H1 (cell line): ENCODE measurements around the gene SEZ6L. TPM values are rescaled to one million over a fixed set of nuclear protein-coding genes. Genes with fewer than 3 reads are reported as not detected.
A peak's percentile ranks its signal among the peaks of the same experiment; 100 is the strongest.

Experiments used
- CREB1 ChIP-seq: IDR thresholded peaks from 2 replicates; pipeline ENCODE4 v1.6.1; 2012; ENCODE audit warnings: inconsistent platforms
- EGR1 ChIP-seq: IDR thresholded peaks from 2 replicates; pipeline ENCODE4 v1.6.1; 2011; ENCODE audit warnings: low read depth, low read length, borderline replicate concordance
- GABPA ChIP-seq: IDR thresholded peaks from 2 replicates; pipeline ENCODE4 v1.6.1; 2011; ENCODE audit warnings: mild to moderate bottlenecking, low read length, moderate library complexity, borderline replicate concordance; ENCODE audit not compliant: insufficient read depth
- HDAC6 ChIP-seq: IDR thresholded peaks from one replicate; pipeline ENCODE4 v1.7.1; 2012; ENCODE audit warnings: low read depth, mild to moderate bottlenecking, inconsistent platforms, low read length, moderate library complexity
- POLR2AphosphoS5 ChIP-seq: IDR thresholded peaks from 2 replicates; pipeline ENCODE4 v1.6.1; 2011; ENCODE audit warnings: low read depth, low read length
- RBBP5 ChIP-seq: IDR thresholded peaks from 2 replicates; pipeline ENCODE4 v1.7.1; 2012; ENCODE audit warnings: low read depth, mild to moderate bottlenecking, inconsistent platforms, low read length, moderate library complexity, borderline replicate concordance
- SAP30 ChIP-seq: fragments of 300-600 bp; sonication (generic); IDR thresholded peaks from 2 replicates; pipeline ENCODE4 v1.7.1; 2012; ENCODE audit warnings: low read length, moderate library complexity, mild to moderate bottlenecking, inconsistent platforms; ENCODE audit not compliant: insufficient read depth, insufficient replicate concordance
- SIRT6 ChIP-seq: IDR thresholded peaks from one replicate; pipeline ENCODE4 v1.7.1; 2012; ENCODE audit warnings: low read length, inconsistent platforms
- TEAD4 ChIP-seq: IDR thresholded peaks from 2 replicates; pipeline ENCODE4 v1.6.1; 2012; ENCODE audit warnings: low read depth, low read length, inconsistent platforms, mixed read lengths
- polyA plus RNA-seq, 7 experiments: library from polyadenylated mRNA; depleted of rRNA in 3 of 7; stranded (reverse) in 5 of 7; unstranded in 2 of 7; fragments of >200 nt in 5 of 7; fragments of 200-250 nt in 2 of 7; gene quantifications; 1 replicate in 5 of 7; 2 replicates in 1 of 7; 4 replicates in 1 of 7; pipeline versions ENCODE4 v1.2.1 to v1.2.3, GENCODE V29; 2011 to 2013; ENCODE audit warnings: missing spikeins in 2 of 7, mixed read lengths in 2 of 7
- total RNA-seq: library from RNA; stranded (reverse); fragmentation: NEBNext Ultra II Directional; extraction: Animal tissue kit (Norgen Biotek cat#: 25700); gene quantifications from 2 replicates; pipeline ENCODE4 v1.2.1, GENCODE V29; 2021

Gene SEZ6L
- total and polyA plus RNA-seq, 2 of the 8 experiments (the other 6 are each of a cell fraction or from before 2014, with no cell fraction given): 0.06 to 0.33 TPM

GRCh38 chr22:26367402-26368245 lies 198.4 kb downstream of the SEZ6L start (continued):
- TF ChIP-seq POLR2AphosphoS5 (no peak), EGR1 (peak; percentile 64), HDAC6 (no peak), TEAD4 (peak; percentile 60; the same call in 1 of the 2 replicates), CREB1 (peak; percentile 24; the same call in 1 of the 2 replicates), RBBP5 (no peak), GABPA (no peak), SAP30 (no peak), SIRT6 (no peak)
